Vagina (tissue), 2 donors: Measurements from ENCODE around the gene REXO5.

Experiments
- POLR2A ChIP-seq, 2 donors: fragments of 450-650 bp; IDR thresholded peaks; one replicate each; pipeline ENCODE4 v1.6.1; 2017; ENCODE audit warnings: antibody characterized with exemption in 2 of 2, mild to moderate bottlenecking in 2 of 2, moderate library complexity in 2 of 2
- POLR2AphosphoS5 ChIP-seq, 2 donors: sonication (generic); formaldehyde crosslinking; IDR thresholded peaks; one replicate each; pipeline ENCODE4 v1.9.0; 2017; ENCODE audit warnings: antibody characterized with exemption in 2 of 2, mild to moderate bottlenecking in 2 of 2, low read depth in 1 of 2; ENCODE audit not compliant: insufficient read depth in 1 of 2
- TF ChIP-seq, protein P1 (sequence below), 3 experiments: fragments of 450-650 bp in 2 of 3; fragments of 200-600 bp in 1 of 3; sonication (generic) in 1 of 3; IDR thresholded peaks; one replicate each; pipeline ENCODE4 v1.5.1; 2017 to 2019; ENCODE audit warnings: antibody characterized with exemption in 3 of 3, mild to moderate bottlenecking in 2 of 3, moderate library complexity in 2 of 3

DNA sequence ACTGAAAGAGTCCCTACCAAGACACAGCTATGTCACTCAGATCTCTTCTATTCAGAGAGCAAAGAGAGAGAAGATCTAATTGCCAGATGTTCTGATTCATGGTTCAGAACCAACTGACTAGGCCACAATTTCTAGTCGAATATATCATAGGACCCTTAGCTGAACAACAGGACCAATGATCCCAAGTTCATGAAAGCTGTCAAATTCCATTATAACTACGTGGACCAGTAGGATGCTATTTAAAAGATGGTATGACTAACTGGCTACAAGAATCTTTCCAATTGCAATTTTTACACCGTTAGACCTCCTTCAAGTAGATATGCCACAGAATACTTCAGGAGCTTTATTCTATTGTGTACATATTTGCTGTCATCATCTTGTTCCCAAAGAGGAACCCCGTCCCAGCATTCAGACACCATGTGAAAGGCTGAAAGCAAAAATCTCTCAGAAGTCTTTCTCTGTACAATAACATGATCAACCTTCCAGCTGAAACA is 67.8 kb downstream of the REXO5 start:
- TF ChIP-seq POLR2A (IDR thresholded peaks at IDR 0.05), result no peak
- TF ChIP-seq, protein P1, sequence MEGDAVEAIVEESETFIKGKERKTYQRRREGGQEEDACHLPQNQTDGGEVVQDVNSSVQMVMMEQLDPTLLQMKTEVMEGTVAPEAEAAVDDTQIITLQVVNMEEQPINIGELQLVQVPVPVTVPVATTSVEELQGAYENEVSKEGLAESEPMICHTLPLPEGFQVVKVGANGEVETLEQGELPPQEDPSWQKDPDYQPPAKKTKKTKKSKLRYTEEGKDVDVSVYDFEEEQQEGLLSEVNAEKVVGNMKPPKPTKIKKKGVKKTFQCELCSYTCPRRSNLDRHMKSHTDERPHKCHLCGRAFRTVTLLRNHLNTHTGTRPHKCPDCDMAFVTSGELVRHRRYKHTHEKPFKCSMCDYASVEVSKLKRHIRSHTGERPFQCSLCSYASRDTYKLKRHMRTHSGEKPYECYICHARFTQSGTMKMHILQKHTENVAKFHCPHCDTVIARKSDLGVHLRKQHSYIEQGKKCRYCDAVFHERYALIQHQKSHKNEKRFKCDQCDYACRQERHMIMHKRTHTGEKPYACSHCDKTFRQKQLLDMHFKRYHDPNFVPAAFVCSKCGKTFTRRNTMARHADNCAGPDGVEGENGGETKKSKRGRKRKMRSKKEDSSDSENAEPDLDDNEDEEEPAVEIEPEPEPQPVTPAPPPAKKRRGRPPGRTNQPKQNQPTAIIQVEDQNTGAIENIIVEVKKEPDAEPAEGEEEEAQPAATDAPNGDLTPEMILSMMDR (IDR thresholded peaks at IDR 0.05), result no peak
- no peak for TF ChIP-seq POLR2AphosphoS5 (IDR thresholded peaks at IDR 0.05; ENCODE audit: insufficient read depth in 1 of 2, low read depth in 1 of 2)
